OCI-LY1 (cell line): ENCODE data around the gene UBTD2.
A peak's percentile ranks its signal among the peaks of the same experiment; 100 is the strongest.

Source experiments
- H2AFZ ChIP-seq: fragments of 200-600 bp; sonication (generic), shearing (Covaris generic); 2 replicates; pipeline ENCODE4 v1.6.0; 2014; ENCODE audit warnings: antibody characterized with exemption, mild to moderate bottlenecking, low read length
- H3F3A ChIP-seq: fragments of 200-600 bp; sonication (generic), shearing (Covaris generic); 2 replicates; pipeline ENCODE4 v1.6.0; 2014; ENCODE audit warnings: mild to moderate bottlenecking, antibody characterized with exemption, low read length, moderate library complexity; ENCODE audit not compliant: insufficient read depth
- H3K27ac ChIP-seq: fragments of 200-600 bp; sonication (generic); 2 replicates; pipeline ENCODE4 v1.5.1; 2014; ENCODE audit warnings: low read length, mixed run types, mild to moderate bottlenecking, low read depth; ENCODE audit not compliant: poor library complexity, severe bottlenecking
- H3K27me3 ChIP-seq: fragments of 200-600 bp; sonication (generic); 2 replicates; pipeline ENCODE4 v1.6.0; 2014; ENCODE audit warnings: antibody characterized with exemption, mild to moderate bottlenecking, low read length, moderate library complexity; ENCODE audit not compliant: insufficient read depth
- H3K36me3 ChIP-seq: fragments of 200-600 bp; sonication (generic); 2 replicates; pipeline ENCODE4 v1.6.1; 2014; ENCODE audit warnings: mild to moderate bottlenecking, antibody characterized with exemption, low read length, moderate library complexity, mixed read lengths; ENCODE audit not compliant: insufficient read depth
- H3K4me1 ChIP-seq: fragments of 200-600 bp; sonication (generic); 2 replicates; pipeline ENCODE4 v1.5.1; 2014; ENCODE audit warnings: mild to moderate bottlenecking, low read length, moderate library complexity; ENCODE audit not compliant: insufficient read depth, severe bottlenecking
- H3K4me2 ChIP-seq: fragments of 200-600 bp; sonication (generic), shearing (Covaris generic); 2 replicates; pipeline ENCODE4 v1.6.1; 2014; ENCODE audit warnings: low read length
- H3K4me3 ChIP-seq: fragments of 200-600 bp; sonication (generic); 2 replicates; pipeline ENCODE4 v1.5.1; 2014; ENCODE audit warnings: low read length, low read depth, mild to moderate bottlenecking, mixed read lengths; ENCODE audit not compliant: poor library complexity, severe bottlenecking
- H3K79me2 ChIP-seq: fragments of 200-600 bp; shearing (Covaris generic); 2 replicates; pipeline ENCODE4 v1.6.1; 2016; ENCODE audit warnings: mixed run types, low read length, mixed read lengths; ENCODE audit not compliant: insufficient read depth
- H3K9ac ChIP-seq: fragments of 200-600 bp; sonication (generic), shearing (Covaris generic); 2 replicates; pipeline ENCODE4 v1.6.1; 2014; ENCODE audit warnings: mild to moderate bottlenecking, low read length, mixed read lengths
- H3K9me2 ChIP-seq: fragments of 200-600 bp; sonication (generic), shearing (Covaris generic); 2 replicates; pipeline ENCODE4 v1.6.1; 2014; ENCODE audit warnings: low read depth, mild to moderate bottlenecking, low read length, mixed read lengths
- H3K9me3 ChIP-seq: fragments of 200-600 bp; shearing (Covaris generic); 2 replicates; pipeline ENCODE4 v1.6.1; 2014; ENCODE audit warnings: low read length, mixed read lengths
- H4K20me1 ChIP-seq: fragments of 200-600 bp; sonication (generic), shearing (Covaris generic); 2 replicates; pipeline ENCODE4 v1.6.0; 2016; ENCODE audit warnings: mild to moderate bottlenecking, low read length; ENCODE audit not compliant: insufficient read depth
- CTCF ChIP-seq: fragments of 200-600 bp; sonication (generic), shearing (Covaris generic); IDR thresholded peaks from 2 replicates; pipeline ENCODE4 v1.5.1; 2017; ENCODE audit warnings: mild to moderate bottlenecking, antibody characterized with exemption, low read length, moderate library complexity, mixed read lengths
- EZH2 ChIP-seq: fragments of 200-600 bp; sonication (generic), shearing (Covaris generic); IDR thresholded peaks from 2 replicates; pipeline ENCODE4 v1.8.0; 2017; ENCODE audit warnings: borderline replicate concordance, mixed run types, mild to moderate bottlenecking, antibody characterized with exemption, low read length, moderate library complexity, mixed read lengths

Gene UBTD2

GRCh38 chr5:172235827-172236736 lies 47.5 kb downstream of the UBTD2 start:
- H3K79me2 ChIP-seq, result peaks cover 30% of the 10 kb centered on the region

GRCh38 chr5:172235132-172235780 lies 48.3 kb downstream of the UBTD2 start:
- H3K4me3 ChIP-seq, result no peak overlapping the region
- no peaks in the 10 kb centered on the region for H3K9me3 ChIP-seq
- H2AFZ ChIP-seq, result no peak overlapping the region
- no peaks in the 10 kb centered on the region for H3F3A ChIP-seq
- peaks cover 36% of the 10 kb centered on the region for H3K4me1 ChIP-seq
- H3K36me3 ChIP-seq, result peaks cover 26% of the 10 kb centered on the region; the same call in 1 of the 2 replicates
- no peak for TF ChIP-seq CTCF
- TF ChIP-seq EZH2, result no peak
- H3K9me2 ChIP-seq, result no peaks in the 10 kb centered on the region
- H3K4me2 ChIP-seq, result no peak overlapping the region; the same call in 1 of the 2 replicates
- no peak overlapping the region for H3K9ac ChIP-seq
- no peaks in the 10 kb centered on the region for H4K20me1 ChIP-seq
- H3K79me2 ChIP-seq, result peaks cover 30% of the 10 kb centered on the region
- no peaks in the 10 kb centered on the region for H3K27me3 ChIP-seq
- peak overlapping the region; percentile 40 for H3K27ac ChIP-seq

More at GRCh38 chr5:172235827-172236736, 47.5 kb downstream of the UBTD2 start:
- H2AFZ ChIP-seq, result no peak overlapping the region
- no peaks in the 10 kb centered on the region for H3K9me3 ChIP-seq
- H3K9ac ChIP-seq, result no peak overlapping the region
- no peaks in the 10 kb centered on the region for H4K20me1 ChIP-seq
- H3K9me2 ChIP-seq, result no peaks in the 10 kb centered on the region
- H3K36me3 ChIP-seq, result peaks cover 19% of the 10 kb centered on the region; the same call in 1 of the 2 replicates
- TF ChIP-seq CTCF (no peak), EZH2 (no peak)
- no peak overlapping the region for H3K4me3 ChIP-seq
- H3K27me3 ChIP-seq, result no peaks in the 10 kb centered on the region
- H3K4me2 ChIP-seq, result no peak overlapping the region; the same call in 1 of the 2 replicates
- H3K4me1 ChIP-seq, result peaks cover 36% of the 10 kb centered on the region
- H3F3A ChIP-seq, result no peaks in the 10 kb centered on the region
- peak overlapping the region; percentile 51 for H3K27ac ChIP-seq

- no peaks in the 10 kb centered on the region for H3F3A ChIP-seq
- H2AFZ ChIP-seq, result no peak overlapping the region
- H3K9me3 ChIP-seq, result no peaks in the 10 kb centered on the region
- H3K36me3 ChIP-seq, result peaks cover 36% of the 10 kb centered on the region; the same call in 1 of the 2 replicates
- H3K4me2 ChIP-seq, result no peak overlapping the region
- H3K27me3 ChIP-seq, result no peaks in the 10 kb centered on the region
- H3K4me1 ChIP-seq, result peaks cover 36% of the 10 kb centered on the region
- H3K9me2 ChIP-seq, result no peaks in the 10 kb centered on the region
- no peak overlapping the region for H3K9ac ChIP-seq
- TF ChIP-seq EZH2 (no peak), CTCF (no peak)
- H4K20me1 ChIP-seq, result no peaks in the 10 kb centered on the region
- H3K79me2 ChIP-seq, result peaks cover 25% of the 10 kb centered on the region
- H3K27ac ChIP-seq, result no peak overlapping the region
- H3K4me3 ChIP-seq, result no peak overlapping the region
These were observed 49.5 kb downstream of the UBTD2 start for GRCh38 chr5:172234031-172234430.
